ENCODE results near the gene C16orf87. TPM values are rescaled to one million over a fixed set of nuclear protein-coding genes. Genes with fewer than 3 reads are reported as not detected.

C16orf87 gene
- total RNA-seq, 2 experiments from 2014 or later: 16.5 to 17.9 TPM

- H3K9me3 Mint-ChIP-seq: no peaks in the 10 kb centered on the region
- H3K4me1 Mint-ChIP-seq: peaks cover 2% of the 10 kb centered on the region
- no peak overlapping the region for H3K4me3 Mint-ChIP-seq
- DNase-seq: no peak
- H3K27ac Mint-ChIP-seq: no peak overlapping the region
- no peaks in the 10 kb centered on the region for H3K27me3 Mint-ChIP-seq
- H3K36me3 Mint-ChIP-seq: no peaks in the 10 kb centered on the region
Observed at GRCh38 chr16:46765050-46765449, 65.9 kb downstream of the C16orf87 start.

- Mint-ChIP-seq H3K36me3 (no peaks in the 10 kb centered on the region), H3K9me3 (no peaks in the 10 kb centered on the region), H3K27me3 (no peaks in the 10 kb centered on the region), H3K4me1 (peaks cover 2% of the 10 kb centered on the region), H3K4me3 (no peak overlapping the region), H3K27ac (no peak overlapping the region)
- no peak for DNase-seq
Observed at GRCh38 chr16:46763147-46763546, 67.8 kb downstream of the C16orf87 start.

- DNase-seq: no peak
- H3K9me3 Mint-ChIP-seq: no peaks in the 10 kb centered on the region
- H3K4me3 Mint-ChIP-seq: no peak overlapping the region
- H3K36me3 Mint-ChIP-seq: no peaks in the 10 kb centered on the region
- no peak overlapping the region for H3K27ac Mint-ChIP-seq
- H3K4me1 Mint-ChIP-seq: peaks cover 2% of the 10 kb centered on the region
- no peaks in the 10 kb centered on the region for H3K27me3 Mint-ChIP-seq
Observed at GRCh38 chr16:46762583-46762982, 68.4 kb downstream of the C16orf87 start.

GRCh38 chr16:46759309-46759708 lies 71.7 kb downstream of the C16orf87 start:
- H3K27ac Mint-ChIP-seq: no peak overlapping the region
- no peaks in the 10 kb centered on the region for H3K4me1 Mint-ChIP-seq
- H3K4me3 Mint-ChIP-seq: no peak overlapping the region
- no peaks in the 10 kb centered on the region for H3K9me3 Mint-ChIP-seq
- H3K36me3 Mint-ChIP-seq: no peaks in the 10 kb centered on the region
- no peaks in the 10 kb centered on the region for H3K27me3 Mint-ChIP-seq
- no peak for DNase-seq

GRCh38 chr16:46757339-46758050 lies 73.5 kb downstream of the C16orf87 start:
- no peaks in the 10 kb centered on the region for H3K9me3 Mint-ChIP-seq
- no peak overlapping the region for H3K27ac Mint-ChIP-seq
- no peak overlapping the region for H3K4me3 Mint-ChIP-seq
- no peaks in the 10 kb centered on the region for H3K4me1 Mint-ChIP-seq
- no peak for DNase-seq
- H3K36me3 Mint-ChIP-seq: no peaks in the 10 kb centered on the region
- no peaks in the 10 kb centered on the region for H3K27me3 Mint-ChIP-seq

- Mint-ChIP-seq H3K27me3 (no peaks in the 10 kb centered on the region), H3K9me3 (no peaks in the 10 kb centered on the region), H3K27ac (no peak overlapping the region), H3K4me1 (no peaks in the 10 kb centered on the region), H3K36me3 (no peaks in the 10 kb centered on the region), H3K4me3 (no peak overlapping the region)
- DNase-seq: no peak
Observed at GRCh38 chr16:46756772-46757171, 74.2 kb downstream of the C16orf87 start.

GRCh38 chr16:46753015-46753414 lies 78.0 kb downstream of the C16orf87 start:
- H3K36me3 Mint-ChIP-seq: no peaks in the 10 kb centered on the region
- no peaks in the 10 kb centered on the region for H3K9me3 Mint-ChIP-seq
- no peaks in the 10 kb centered on the region for H3K4me1 Mint-ChIP-seq
- H3K27ac Mint-ChIP-seq: no peak overlapping the region
- H3K27me3 Mint-ChIP-seq: no peaks in the 10 kb centered on the region
- H3K4me3 Mint-ChIP-seq: no peak overlapping the region
- DNase-seq: no peak

- H3K36me3 Mint-ChIP-seq: no peaks in the 10 kb centered on the region
- H3K9me3 Mint-ChIP-seq: no peaks in the 10 kb centered on the region
- no peaks in the 10 kb centered on the region for H3K27me3 Mint-ChIP-seq
- H3K4me1 Mint-ChIP-seq: no peaks in the 10 kb centered on the region
- no peak for DNase-seq
- H3K4me3 Mint-ChIP-seq: no peak overlapping the region
- no peak overlapping the region for H3K27ac Mint-ChIP-seq
Observed at GRCh38 chr16:46751381-46751780, 79.6 kb downstream of the C16orf87 start.

GRCh38 chr16:46748775-46749705 lies 81.9 kb downstream of the C16orf87 start:
- no peaks in the 10 kb centered on the region for H3K27me3 Mint-ChIP-seq
- no peaks in the 10 kb centered on the region for H3K9me3 Mint-ChIP-seq
- no peaks in the 10 kb centered on the region for H3K36me3 Mint-ChIP-seq
- no peak overlapping the region for H3K27ac Mint-ChIP-seq
- DNase-seq: no peak
- no peak overlapping the region for H3K4me3 Mint-ChIP-seq
- H3K4me1 Mint-ChIP-seq: no peaks in the 10 kb centered on the region

GRCh38 chr16:46747777-46748651 lies 83.0 kb downstream of the C16orf87 start, which contains the start of gene MYLK3:
MYLK3 (minus strand) TSS chr16:46748344; CDS start chr16:46748193, 151 bp downstream.
- no peak for DNase-seq
- peaks cover 4% of the 10 kb centered on the region for H3K4me1 Mint-ChIP-seq
- no peak within 1 kb of the TSS for H3K27ac Mint-ChIP-seq
- H3K9me3 Mint-ChIP-seq: no peaks in the 10 kb centered on the region
- H3K4me3 Mint-ChIP-seq: no peak within 1 kb of the TSS
- no peaks in the 10 kb centered on the region for H3K36me3 Mint-ChIP-seq
- no peaks in the 10 kb centered on the region for H3K27me3 Mint-ChIP-seq

- no peaks in the 10 kb centered on the region for H3K27me3 Mint-ChIP-seq
- no peak overlapping the region for H3K4me3 Mint-ChIP-seq
- no peak for DNase-seq
- H3K4me1 Mint-ChIP-seq: peaks cover 4% of the 10 kb centered on the region
- H3K27ac Mint-ChIP-seq: no peak overlapping the region
- H3K9me3 Mint-ChIP-seq: no peaks in the 10 kb centered on the region
- no peaks in the 10 kb centered on the region for H3K36me3 Mint-ChIP-seq
Observed at GRCh38 chr16:46746821-46747776, 83.9 kb downstream of the C16orf87 start.

Measured in activated naive CD8-positive, alpha-beta T cell treated with anti-CD3 and anti-CD28 coated beads for 36 hours (primary cell).